CD14-positive monocyte (primary cell): ENCODE measurements around the gene TNFRSF25. TPM values are rescaled to one million over a fixed set of nuclear protein-coding genes. Genes with fewer than 3 reads are reported as not detected.

Experiments
- DNase-seq, 3 donors: peaks; one replicate each; pipeline ENCODE4 v3.0.0-alpha.2; 2011 to 2022
- H2AFZ ChIP-seq: 2 replicates; pipeline ENCODE4 v1.6.0; 2012; ENCODE audit warnings: mild to moderate bottlenecking, low read depth, low read length, inconsistent platforms; ENCODE audit not compliant: insufficient read depth, poor library complexity, severe bottlenecking
- H3K27ac ChIP-seq, 2 donors: 1 replicate in 1 of 2; 2 replicates in 1 of 2; pipeline ENCODE4 v1.5.1; 2012 to 2013; ENCODE audit warnings: low read length in 2 of 2, control low read depth in 1 of 2, inconsistent platforms in 1 of 2, low read depth in 1 of 2, mild to moderate bottlenecking in 1 of 2
- H3K27me3 ChIP-seq, 2 donors: one replicate each; pipeline versions ENCODE4 v1.6.0 to v1.6.1; 2011 to 2013; ENCODE audit warnings: low read length in 2 of 2; ENCODE audit not compliant: control insufficient read depth in 2 of 2, insufficient read depth in 2 of 2
- H3K36me3 ChIP-seq, 2 donors: replicated peaks in 1 of 2; 1 replicate in 1 of 2; 2 replicates in 1 of 2; pipeline versions ENCODE4 v1.5.1 to v1.6.1; 2012 to 2013; ENCODE audit warnings: low read length in 2 of 2, control low read depth in 1 of 2, inconsistent platforms in 1 of 2, mild to moderate bottlenecking in 1 of 2; ENCODE audit not compliant: insufficient read depth in 2 of 2, control insufficient read depth in 1 of 2
- H3K4me1 ChIP-seq, 2 donors: 1 replicate in 1 of 2; 2 replicates in 1 of 2; pipeline versions ENCODE4 v1.5.1 to v1.6.1; 2012 to 2013; ENCODE audit warnings: low read length in 2 of 2, control low read depth in 1 of 2, inconsistent platforms in 1 of 2, mild to moderate bottlenecking in 1 of 2, moderate library complexity in 1 of 2; ENCODE audit not compliant: insufficient read depth in 2 of 2, control insufficient read depth in 1 of 2
- H3K4me2 ChIP-seq: replicated peaks from 2 replicates; pipeline ENCODE3; 2012; ENCODE audit warnings: low read length, moderate library complexity, mild to moderate bottlenecking; ENCODE audit not compliant: poor library complexity, severe bottlenecking; ENCODE audit errors: extremely low read depth
- H3K4me3 ChIP-seq, 3 experiments: fragments of 200-600 bp in 1 of 3; sonication (generic) in 1 of 3; replicated peaks in 1 of 3; 1 replicate in 2 of 3; 2 replicates in 1 of 3; pipeline ENCODE4 v1.5.1; 2011 to 2013; ENCODE audit warnings: low read length in 3 of 3, mild to moderate bottlenecking in 3 of 3, control low read depth in 2 of 3, low read depth in 2 of 3, inconsistent platforms in 1 of 3, moderate library complexity in 1 of 3
- H3K79me2 ChIP-seq: 2 replicates; pipeline ENCODE4 v1.6.0; 2012; ENCODE audit warnings: mild to moderate bottlenecking, control low read depth, inconsistent platforms, low read length, moderate library complexity; ENCODE audit not compliant: insufficient read depth
- H3K9ac ChIP-seq: 2 replicates; pipeline ENCODE4 v1.6.0; 2017; ENCODE audit warnings: low read length, mild to moderate bottlenecking; ENCODE audit not compliant: insufficient read depth, poor library complexity, severe bottlenecking
- H3K9me3 ChIP-seq, 2 donors: replicated peaks in 1 of 2; 1 replicate in 1 of 2; 2 replicates in 1 of 2; pipeline versions ENCODE4 v1.5.1 to v1.6.1; 2012 to 2013; ENCODE audit warnings: low read length in 2 of 2, control low read depth in 1 of 2; ENCODE audit not compliant: control insufficient read depth in 1 of 2, insufficient read depth in 1 of 2
- H4K20me1 ChIP-seq: 2 replicates; pipeline ENCODE4 v1.6.0; 2012; ENCODE audit warnings: mild to moderate bottlenecking, low read length, control low read depth, moderate library complexity; ENCODE audit not compliant: insufficient read depth
- H3K27ac Mint-ChIP-seq, 7 donors: one replicate each; pipeline ENCODE4 v1.8.0; 2020; ENCODE audit warnings: mild to moderate bottlenecking in 7 of 7, mixed read lengths in 7 of 7, moderate library complexity in 6 of 7, inconsistent platforms in 2 of 7
- H3K27me3 Mint-ChIP-seq, 3 donors: one replicate each; pipeline ENCODE4 v1.8.0; 2021 to 2022; ENCODE audit warnings: low read depth in 3 of 3, mild to moderate bottlenecking in 3 of 3, mixed read lengths in 3 of 3, moderate library complexity in 3 of 3, inconsistent platforms in 1 of 3
- H3K36me3 Mint-ChIP-seq, 2 donors: one replicate each; pipeline ENCODE4 v1.8.0; 2020; ENCODE audit warnings: mixed read lengths in 2 of 2, inconsistent platforms in 1 of 2, mild to moderate bottlenecking in 1 of 2
- H3K4me1 Mint-ChIP-seq: one replicate; pipeline ENCODE4 v1.8.0; 2020; ENCODE audit warnings: mild to moderate bottlenecking, mixed read lengths
- H3K4me3 Mint-ChIP-seq, 2 donors: one replicate each; pipeline ENCODE4 v1.8.0; 2020; ENCODE audit warnings: mild to moderate bottlenecking in 2 of 2, mixed read lengths in 2 of 2, moderate library complexity in 1 of 2
- H3K9me3 Mint-ChIP-seq, 7 donors: one replicate each; pipeline ENCODE4 v1.8.0; 2020 to 2022; ENCODE audit warnings: mixed read lengths in 7 of 7, mild to moderate bottlenecking in 6 of 7, moderate library complexity in 6 of 7, inconsistent platforms in 2 of 7
- WGBS: methylation state at CpG from one replicate; pipeline ENCODE4 v1.1.5; 2013; ENCODE audit warnings: missing lambda C conversion rate; ENCODE audit not compliant: insufficient coverage; 5-methylcytosine and 5-hydroxymethylcytosine counted together
- intact Hi-C, 2 donors: fragments of 100-400 bp; cut with micrococcal nuclease; formaldehyde crosslinking; loops; one replicate each; pipeline versions ENCODE4 v1.15.0 to v1.15.1; 2023
- polyA plus RNA-seq, 3 donors: library from polyadenylated mRNA; depleted of rRNA in 1 of 3; unstranded in 2 of 3; stranded (reverse) in 1 of 3; fragments of 300-500 nt in 2 of 3; fragments of >200 nt in 1 of 3; fragmentation: Illumina TruSeq in 2 of 3; gene quantifications; 1 replicate in 2 of 3; 2 replicates in 1 of 3; pipeline ENCODE4 v1.2.3, GENCODE V29; 2012 to 2021
- TF ChIP-seq, protein P1 (sequence below): fragments of 200-600 bp; IDR thresholded peaks from one replicate; pipeline ENCODE4 v1.8.0; 2022; ENCODE audit warnings: antibody characterized with exemption, mild to moderate bottlenecking

Gene TNFRSF25
- polyA plus RNA-seq, 3 donors, result 0.33 to 3.0 (median 0.48) TPM

DNA sequence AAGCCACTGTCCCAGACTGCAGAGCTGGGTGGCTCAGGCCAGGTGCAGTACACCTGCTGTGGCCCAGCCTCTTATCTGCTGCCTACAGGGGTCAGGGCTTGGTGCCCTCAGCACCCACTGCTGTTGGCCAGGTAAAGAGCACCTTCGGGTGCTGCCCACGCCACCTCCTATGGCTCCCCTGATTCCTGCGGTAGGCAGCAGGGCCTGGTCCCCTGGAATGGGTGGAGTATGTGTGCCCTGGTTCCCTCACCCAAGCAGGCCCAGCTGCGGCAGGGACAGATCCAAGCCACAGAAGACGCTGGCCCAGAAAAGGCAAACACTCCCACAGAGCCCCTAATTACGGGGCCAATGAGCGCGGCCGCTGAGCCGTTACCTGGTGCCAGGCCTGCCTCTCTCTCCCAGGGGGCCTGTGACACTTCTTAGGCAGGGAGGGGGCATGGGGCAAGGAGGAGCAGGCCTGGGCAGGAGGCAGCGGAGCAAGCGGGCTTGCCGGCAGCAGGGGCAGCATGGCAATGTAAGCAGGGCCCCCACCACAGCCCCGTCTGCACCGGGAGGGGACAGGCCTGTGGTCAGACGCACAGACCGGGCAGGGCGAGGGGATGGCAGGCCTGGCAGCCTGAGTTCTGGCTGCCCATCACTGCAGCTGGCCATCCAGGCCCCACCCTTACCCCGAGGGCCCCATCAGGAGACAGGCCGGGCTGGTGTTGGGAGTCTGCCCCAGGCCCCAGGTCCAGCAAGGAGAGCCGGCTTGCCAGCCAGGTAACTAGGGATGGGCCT, 22.4 kb downstream of the TNFRSF25 start:
- no peak overlapping the region for H3K4me3 Mint-ChIP-seq

DNA sequence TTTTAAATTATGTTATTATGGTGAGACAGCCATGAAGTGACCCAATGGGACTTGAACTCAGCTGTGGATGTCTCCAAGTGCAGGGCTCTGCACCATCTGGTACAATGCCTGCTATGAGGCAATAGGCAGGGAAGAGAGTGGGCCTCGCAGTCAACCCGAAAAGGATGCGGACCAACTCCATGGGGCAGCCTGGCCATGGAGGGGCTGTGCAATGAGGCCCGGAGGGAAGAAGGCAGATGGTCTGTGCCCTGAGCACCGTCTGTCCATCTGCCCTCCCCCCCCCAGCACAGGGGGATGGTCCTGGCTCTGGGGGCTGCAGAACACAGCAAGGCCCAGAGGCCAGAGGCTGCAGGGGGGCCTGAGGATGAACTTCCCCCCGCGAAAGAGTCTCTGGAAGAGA, 24.4 kb downstream of the TNFRSF25 start:
- DNase-seq, result no peak
- no peaks in the 10 kb centered on the region for H3K36me3 Mint-ChIP-seq
- Histone ChIP-seq H4K20me1 (no peaks in the 10 kb centered on the region), H3K9me3 (no peaks in the 10 kb centered on the region), H3K4me1 (peaks cover 0 to 4% of the 10 kb centered on the region in 2 donors), H3K36me3 (no peaks in the 10 kb centered on the region), H3K79me2 (no peaks in the 10 kb centered on the region), H3K27me3 (peaks cover 7 to 30% of the 10 kb centered on the region in 2 donors), H3K27ac (no peak overlapping the region), H3K9ac (no peak overlapping the region), H2AFZ (no peak overlapping the region), H3K4me3 (no peak overlapping the region), H3K4me2 (no peak overlapping the region)
- TF ChIP-seq, protein P1, sequence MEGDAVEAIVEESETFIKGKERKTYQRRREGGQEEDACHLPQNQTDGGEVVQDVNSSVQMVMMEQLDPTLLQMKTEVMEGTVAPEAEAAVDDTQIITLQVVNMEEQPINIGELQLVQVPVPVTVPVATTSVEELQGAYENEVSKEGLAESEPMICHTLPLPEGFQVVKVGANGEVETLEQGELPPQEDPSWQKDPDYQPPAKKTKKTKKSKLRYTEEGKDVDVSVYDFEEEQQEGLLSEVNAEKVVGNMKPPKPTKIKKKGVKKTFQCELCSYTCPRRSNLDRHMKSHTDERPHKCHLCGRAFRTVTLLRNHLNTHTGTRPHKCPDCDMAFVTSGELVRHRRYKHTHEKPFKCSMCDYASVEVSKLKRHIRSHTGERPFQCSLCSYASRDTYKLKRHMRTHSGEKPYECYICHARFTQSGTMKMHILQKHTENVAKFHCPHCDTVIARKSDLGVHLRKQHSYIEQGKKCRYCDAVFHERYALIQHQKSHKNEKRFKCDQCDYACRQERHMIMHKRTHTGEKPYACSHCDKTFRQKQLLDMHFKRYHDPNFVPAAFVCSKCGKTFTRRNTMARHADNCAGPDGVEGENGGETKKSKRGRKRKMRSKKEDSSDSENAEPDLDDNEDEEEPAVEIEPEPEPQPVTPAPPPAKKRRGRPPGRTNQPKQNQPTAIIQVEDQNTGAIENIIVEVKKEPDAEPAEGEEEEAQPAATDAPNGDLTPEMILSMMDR, result no peak
- peaks cover 35 to 75% (median 48%) of the 10 kb centered on the region in 3 donors for H3K27me3 Mint-ChIP-seq
- H3K9me3 Mint-ChIP-seq, result peaks cover 0 to 8% (median 0%) of the 10 kb centered on the region in 7 donors
- intact Hi-C loops, result no loop called here
- H3K27ac Mint-ChIP-seq, result no peak overlapping the region
- H3K4me3 Mint-ChIP-seq, result peak overlapping the region in 1 of 2 donors; percentile 31
- 74% methylated on average over 3 of the region's 7 CpGs for WGBS
- H3K4me1 Mint-ChIP-seq, result peaks cover 5% of the 10 kb centered on the region

More for the DNA sequence above, 22.4 kb downstream of the TNFRSF25 start:
- Histone ChIP-seq H3K9me3 (no peaks in the 10 kb centered on the region), H3K79me2 (no peaks in the 10 kb centered on the region), H3K9ac (no peak overlapping the region), H3K4me1 (peaks cover 0 to 4% of the 10 kb centered on the region in 2 donors), H4K20me1 (no peaks in the 10 kb centered on the region), H2AFZ (no peak overlapping the region), H3K27ac (no peak overlapping the region), H3K27me3 (peaks cover 7 to 47% of the 10 kb centered on the region in 2 donors), H3K36me3 (no peaks in the 10 kb centered on the region), H3K4me2 (no peak overlapping the region), H3K4me3 (no peak overlapping the region)
- H3K9me3 Mint-ChIP-seq, result peaks cover 0 to 8% (median 0%) of the 10 kb centered on the region in 7 donors
- no peaks in the 10 kb centered on the region for H3K36me3 Mint-ChIP-seq
- no peak for DNase-seq
- H3K27me3 Mint-ChIP-seq, result peaks cover 45 to 84% (median 65%) of the 10 kb centered on the region in 3 donors
- TF ChIP-seq, protein P1, result no peak
- intact Hi-C loops, result no loop called here
- H3K27ac Mint-ChIP-seq, result peak overlapping the region in 1 of 7 donors; percentile 18
- 90% methylated on average over 17 of the region's 21 CpGs for WGBS
- H3K4me1 Mint-ChIP-seq, result peaks cover 5% of the 10 kb centered on the region
